GM12875 (cell line): ENCODE results near the gene GRIK5.

Source experiments
- H3K4me3 ChIP-seq: one replicate; pipeline ENCODE4 v1.5.1; 2011; ENCODE audit warnings: low read depth, low read length, control low read depth
- TF ChIP-seq, protein P1 (sequence below): IDR thresholded peaks from 2 replicates; pipeline ENCODE4 v1.5.1; 2011; ENCODE audit warnings: low read depth, mild to moderate bottlenecking, control low read depth, inconsistent platforms, low read length, moderate library complexity, borderline replicate concordance; ENCODE audit not compliant: insufficient read depth

Gene GRIK5

GRCh38 chr19:42069619-42070351 is at the start of gene GRIK5:
Gene GRIK5, minus strand, starts transcription at chr19:42070206. Its CDS starts 4,436 bp downstream, at chr19:42065770.
- TF ChIP-seq, protein P1, sequence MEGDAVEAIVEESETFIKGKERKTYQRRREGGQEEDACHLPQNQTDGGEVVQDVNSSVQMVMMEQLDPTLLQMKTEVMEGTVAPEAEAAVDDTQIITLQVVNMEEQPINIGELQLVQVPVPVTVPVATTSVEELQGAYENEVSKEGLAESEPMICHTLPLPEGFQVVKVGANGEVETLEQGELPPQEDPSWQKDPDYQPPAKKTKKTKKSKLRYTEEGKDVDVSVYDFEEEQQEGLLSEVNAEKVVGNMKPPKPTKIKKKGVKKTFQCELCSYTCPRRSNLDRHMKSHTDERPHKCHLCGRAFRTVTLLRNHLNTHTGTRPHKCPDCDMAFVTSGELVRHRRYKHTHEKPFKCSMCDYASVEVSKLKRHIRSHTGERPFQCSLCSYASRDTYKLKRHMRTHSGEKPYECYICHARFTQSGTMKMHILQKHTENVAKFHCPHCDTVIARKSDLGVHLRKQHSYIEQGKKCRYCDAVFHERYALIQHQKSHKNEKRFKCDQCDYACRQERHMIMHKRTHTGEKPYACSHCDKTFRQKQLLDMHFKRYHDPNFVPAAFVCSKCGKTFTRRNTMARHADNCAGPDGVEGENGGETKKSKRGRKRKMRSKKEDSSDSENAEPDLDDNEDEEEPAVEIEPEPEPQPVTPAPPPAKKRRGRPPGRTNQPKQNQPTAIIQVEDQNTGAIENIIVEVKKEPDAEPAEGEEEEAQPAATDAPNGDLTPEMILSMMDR = no peak
- no peak within 1 kb of the TSS for H3K4me3 ChIP-seq

- no peak overlapping the region for H3K4me3 ChIP-seq
- TF ChIP-seq, protein P1 = no peak
Observed at GRCh38 chr19:42117076-42117475, 47.1 kb upstream of the GRIK5 start.

GRCh38 chr19:42116308-42117075 is 46.5 kb upstream of the GRIK5 start:
- H3K4me3 ChIP-seq = no peak overlapping the region
- TF ChIP-seq, protein P1 = peak; percentile 67

GRCh38 chr19:42115705-42116104 is 45.7 kb upstream of the GRIK5 start:
- H3K4me3 ChIP-seq = no peak overlapping the region
- TF ChIP-seq, protein P1 = no peak

GRCh38 chr19:42115219-42115618 is 45.2 kb upstream of the GRIK5 start:
- H3K4me3 ChIP-seq = no peak overlapping the region
- TF ChIP-seq, protein P1 = no peak

DNA sequence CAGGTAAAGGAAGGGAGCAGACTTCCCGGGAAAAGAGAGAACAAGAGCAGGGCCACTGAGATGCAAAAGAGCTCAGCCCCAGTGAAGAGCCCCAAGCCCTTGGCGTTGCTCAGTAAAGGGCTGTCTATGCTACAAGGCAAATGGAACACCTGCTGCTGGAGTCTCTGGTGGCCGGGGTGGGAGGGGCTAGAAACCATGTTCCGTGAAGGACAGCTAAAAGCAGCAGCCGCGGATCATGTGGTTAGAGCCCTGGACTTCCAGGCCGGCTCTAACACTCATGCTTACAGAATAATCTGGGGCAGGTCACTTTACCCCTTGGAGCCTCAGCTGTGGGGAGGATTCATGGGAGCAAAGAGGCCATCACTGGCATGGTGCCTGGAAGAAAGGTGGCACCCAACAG is 44.4 kb upstream of the GRIK5 start:
- TF ChIP-seq, protein P1 = no peak
- no peak overlapping the region for H3K4me3 ChIP-seq
